Measurements from ENCODE around the gene MAU2. TPM values are rescaled to one million over a fixed set of nuclear protein-coding genes. Genes with fewer than 3 reads are reported as not detected.

The MAU2 gene
- total and polyA plus RNA-seq, 10 of the 15 experiments (the other 5 are each of a cell fraction or from before 2014, with no cell fraction given): 1.8 to 47.2 (median 22.1) TPM

DNA sequence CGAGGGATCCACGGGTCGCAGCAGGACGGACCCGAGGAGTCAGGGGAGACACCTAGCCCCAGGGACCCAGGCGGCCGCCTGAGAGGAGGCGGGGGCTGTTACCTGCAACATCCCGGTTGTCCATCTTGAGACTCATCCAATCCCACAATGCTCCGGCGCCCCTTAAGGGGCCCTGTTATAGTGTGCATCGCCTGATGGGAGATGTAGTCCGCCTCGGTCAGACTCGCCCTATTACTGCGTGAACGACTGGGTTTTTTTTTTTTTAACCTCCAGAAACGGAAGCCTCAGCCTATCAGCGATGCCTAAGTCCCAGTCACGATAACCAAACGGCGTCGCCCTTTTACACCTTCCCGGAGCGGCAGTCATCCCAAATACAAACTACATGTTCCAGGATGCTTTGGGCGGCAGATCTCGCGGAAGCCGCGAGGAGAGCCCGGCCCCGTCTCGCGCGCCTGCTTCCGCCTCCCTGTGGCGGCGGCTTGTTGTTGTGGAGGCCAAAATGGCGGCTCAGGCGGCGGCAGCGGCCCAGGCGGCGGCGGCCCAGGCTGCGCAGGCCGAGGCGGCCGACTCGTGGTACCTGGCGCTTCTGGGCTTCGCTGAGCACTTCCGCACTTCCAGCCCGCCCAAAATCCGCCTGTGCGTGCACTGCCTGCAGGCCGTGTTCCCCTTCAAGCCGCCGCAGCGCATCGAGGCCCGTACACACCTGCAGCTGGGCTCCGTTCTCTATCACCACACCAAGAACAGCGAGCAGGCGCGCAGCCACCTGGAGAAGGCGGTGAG is at the start of gene MAU2, which contains the start of gene SUGP1 (continued):
- TF ChIP-seq IKZF2 (IDR thresholded peaks at IDR 0.05): no peak
- TF ChIP-seq ATF7 (IDR thresholded peaks at IDR 0.05; ENCODE audit: low read depth): peak; percentile 49
- TF ChIP-seq SUPT20H (IDR thresholded peaks at IDR 0.05; ENCODE audit: borderline replicate concordance, control insufficient read depth, low read depth, low read length): no peak
- TF ChIP-seq POU2F2 (IDR thresholded peaks at IDR 0.05; ENCODE audit: borderline replicate concordance, low read depth, low read length): peak; percentile 83
- TF ChIP-seq CREB1 (IDR thresholded peaks at IDR 0.05; ENCODE audit: low read depth): peak; percentile 80
- TF ChIP-seq, protein P1, sequence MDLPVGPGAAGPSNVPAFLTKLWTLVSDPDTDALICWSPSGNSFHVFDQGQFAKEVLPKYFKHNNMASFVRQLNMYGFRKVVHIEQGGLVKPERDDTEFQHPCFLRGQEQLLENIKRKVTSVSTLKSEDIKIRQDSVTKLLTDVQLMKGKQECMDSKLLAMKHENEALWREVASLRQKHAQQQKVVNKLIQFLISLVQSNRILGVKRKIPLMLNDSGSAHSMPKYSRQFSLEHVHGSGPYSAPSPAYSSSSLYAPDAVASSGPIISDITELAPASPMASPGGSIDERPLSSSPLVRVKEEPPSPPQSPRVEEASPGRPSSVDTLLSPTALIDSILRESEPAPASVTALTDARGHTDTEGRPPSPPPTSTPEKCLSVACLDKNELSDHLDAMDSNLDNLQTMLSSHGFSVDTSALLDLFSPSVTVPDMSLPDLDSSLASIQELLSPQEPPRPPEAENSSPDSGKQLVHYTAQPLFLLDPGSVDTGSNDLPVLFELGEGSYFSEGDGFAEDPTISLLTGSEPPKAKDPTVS (IDR thresholded peaks at IDR 0.05; ENCODE audit: low read depth, low read length): no peak
- TF ChIP-seq, protein P2, sequence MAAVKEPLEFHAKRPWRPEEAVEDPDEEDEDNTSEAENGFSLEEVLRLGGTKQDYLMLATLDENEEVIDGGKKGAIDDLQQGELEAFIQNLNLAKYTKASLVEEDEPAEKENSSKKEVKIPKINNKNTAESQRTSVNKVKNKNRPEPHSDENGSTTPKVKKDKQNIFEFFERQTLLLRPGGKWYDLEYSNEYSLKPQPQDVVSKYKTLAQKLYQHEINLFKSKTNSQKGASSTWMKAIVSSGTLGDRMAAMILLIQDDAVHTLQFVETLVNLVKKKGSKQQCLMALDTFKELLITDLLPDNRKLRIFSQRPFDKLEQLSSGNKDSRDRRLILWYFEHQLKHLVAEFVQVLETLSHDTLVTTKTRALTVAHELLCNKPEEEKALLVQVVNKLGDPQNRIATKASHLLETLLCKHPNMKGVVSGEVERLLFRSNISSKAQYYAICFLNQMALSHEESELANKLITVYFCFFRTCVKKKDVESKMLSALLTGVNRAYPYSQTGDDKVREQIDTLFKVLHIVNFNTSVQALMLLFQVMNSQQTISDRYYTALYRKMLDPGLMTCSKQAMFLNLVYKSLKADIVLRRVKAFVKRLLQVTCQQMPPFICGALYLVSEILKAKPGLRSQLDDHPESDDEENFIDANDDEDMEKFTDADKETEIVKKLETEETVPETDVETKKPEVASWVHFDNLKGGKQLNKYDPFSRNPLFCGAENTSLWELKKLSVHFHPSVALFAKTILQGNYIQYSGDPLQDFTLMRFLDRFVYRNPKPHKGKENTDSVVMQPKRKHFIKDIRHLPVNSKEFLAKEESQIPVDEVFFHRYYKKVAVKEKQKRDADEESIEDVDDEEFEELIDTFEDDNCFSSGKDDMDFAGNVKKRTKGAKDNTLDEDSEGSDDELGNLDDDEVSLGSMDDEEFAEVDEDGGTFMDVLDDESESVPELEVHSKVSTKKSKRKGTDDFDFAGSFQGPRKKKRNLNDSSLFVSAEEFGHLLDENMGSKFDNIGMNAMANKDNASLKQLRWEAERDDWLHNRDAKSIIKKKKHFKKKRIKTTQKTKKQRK (IDR thresholded peaks at IDR 0.05; ENCODE audit: low read depth, low read length): no peak
- TF ChIP-seq, protein P3, sequence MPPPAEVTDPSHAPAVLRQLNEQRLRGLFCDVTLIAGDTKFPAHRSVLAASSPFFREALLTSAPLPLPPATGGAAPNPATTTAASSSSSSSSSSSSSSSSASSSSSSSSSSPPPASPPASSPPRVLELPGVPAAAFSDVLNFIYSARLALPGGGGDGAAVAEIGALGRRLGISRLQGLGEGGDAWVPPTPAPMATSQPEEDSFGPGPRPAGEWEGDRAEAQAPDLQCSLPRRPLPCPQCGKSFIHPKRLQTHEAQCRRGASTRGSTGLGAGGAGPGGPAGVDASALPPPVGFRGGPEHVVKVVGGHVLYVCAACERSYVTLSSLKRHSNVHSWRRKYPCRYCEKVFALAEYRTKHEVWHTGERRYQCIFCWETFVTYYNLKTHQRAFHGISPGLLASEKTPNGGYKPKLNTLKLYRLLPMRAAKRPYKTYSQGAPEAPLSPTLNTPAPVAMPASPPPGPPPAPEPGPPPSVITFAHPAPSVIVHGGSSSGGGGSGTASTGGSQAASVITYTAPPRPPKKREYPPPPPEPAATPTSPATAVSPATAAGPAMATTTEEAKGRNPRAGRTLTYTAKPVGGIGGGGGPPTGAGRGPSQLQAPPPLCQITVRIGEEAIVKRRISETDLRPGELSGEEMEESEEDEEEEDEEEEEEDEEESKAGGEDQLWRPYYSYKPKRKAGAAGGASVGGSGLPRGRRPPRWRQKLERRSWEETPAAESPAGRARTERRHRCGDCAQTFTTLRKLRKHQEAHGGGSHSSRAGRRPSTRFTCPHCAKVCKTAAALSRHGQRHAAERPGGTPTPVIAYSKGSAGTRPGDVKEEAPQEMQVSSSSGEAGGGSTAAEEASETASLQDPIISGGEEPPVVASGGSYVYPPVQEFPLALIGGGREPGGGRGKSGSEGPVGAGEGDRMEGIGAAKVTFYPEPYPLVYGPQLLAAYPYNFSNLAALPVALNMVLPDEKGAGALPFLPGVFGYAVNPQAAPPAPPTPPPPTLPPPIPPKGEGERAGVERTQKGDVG (CRISPR knock-in tag; IDR thresholded peaks at IDR 0.05): no peak
- TF ChIP-seq YY1 (IDR thresholded peaks at IDR 0.05; ENCODE audit: low read depth, low read length): peak; percentile 96
- TF ChIP-seq TCF12 (IDR thresholded peaks at IDR 0.05; ENCODE audit: low read depth, low read length): peak; percentile 53; the same call in 1 of the 2 replicates
- no peak for TF ChIP-seq TCF7 (IDR thresholded peaks at IDR 0.05; ENCODE audit: borderline replicate concordance)
- TF ChIP-seq HDAC2 (IDR thresholded peaks at IDR 0.05): no peak
- peak; percentile 98 for TF ChIP-seq IKZF1 (conservative IDR thresholded peaks at IDR 0.05)
- peak; percentile 83 for TF ChIP-seq KLF5 (IDR thresholded peaks at IDR 0.05; ENCODE audit: partially characterized antibody)
- TF ChIP-seq, protein P4, sequence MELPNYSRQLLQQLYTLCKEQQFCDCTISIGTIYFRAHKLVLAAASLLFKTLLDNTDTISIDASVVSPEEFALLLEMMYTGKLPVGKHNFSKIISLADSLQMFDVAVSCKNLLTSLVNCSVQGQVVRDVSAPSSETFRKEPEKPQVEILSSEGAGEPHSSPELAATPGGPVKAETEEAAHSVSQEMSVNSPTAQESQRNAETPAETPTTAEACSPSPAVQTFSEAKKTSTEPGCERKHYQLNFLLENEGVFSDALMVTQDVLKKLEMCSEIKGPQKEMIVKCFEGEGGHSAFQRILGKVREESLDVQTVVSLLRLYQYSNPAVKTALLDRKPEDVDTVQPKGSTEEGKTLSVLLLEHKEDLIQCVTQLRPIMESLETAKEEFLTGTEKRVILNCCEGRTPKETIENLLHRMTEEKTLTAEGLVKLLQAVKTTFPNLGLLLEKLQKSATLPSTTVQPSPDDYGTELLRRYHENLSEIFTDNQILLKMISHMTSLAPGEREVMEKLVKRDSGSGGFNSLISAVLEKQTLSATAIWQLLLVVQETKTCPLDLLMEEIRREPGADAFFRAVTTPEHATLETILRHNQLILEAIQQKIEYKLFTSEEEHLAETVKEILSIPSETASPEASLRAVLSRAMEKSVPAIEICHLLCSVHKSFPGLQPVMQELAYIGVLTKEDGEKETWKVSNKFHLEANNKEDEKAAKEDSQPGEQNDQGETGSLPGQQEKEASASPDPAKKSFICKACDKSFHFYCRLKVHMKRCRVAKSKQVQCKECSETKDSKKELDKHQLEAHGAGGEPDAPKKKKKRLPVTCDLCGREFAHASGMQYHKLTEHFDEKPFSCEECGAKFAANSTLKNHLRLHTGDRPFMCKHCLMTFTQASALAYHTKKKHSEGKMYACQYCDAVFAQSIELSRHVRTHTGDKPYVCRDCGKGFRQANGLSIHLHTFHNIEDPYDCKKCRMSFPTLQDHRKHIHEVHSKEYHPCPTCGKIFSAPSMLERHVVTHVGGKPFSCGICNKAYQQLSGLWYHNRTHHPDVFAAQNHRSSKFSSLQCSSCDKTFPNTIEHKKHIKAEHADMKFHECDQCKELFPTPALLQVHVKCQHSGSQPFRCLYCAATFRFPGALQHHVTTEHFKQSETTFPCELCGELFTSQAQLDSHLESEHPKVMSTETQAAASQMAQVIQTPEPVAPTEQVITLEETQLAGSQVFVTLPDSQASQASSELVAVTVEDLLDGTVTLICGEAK (IDR thresholded peaks at IDR 0.05; ENCODE audit: borderline replicate concordance): peak; percentile 83; the same call in 1 of the 2 replicates
- TF ChIP-seq HCFC1 (IDR thresholded peaks at IDR 0.05; ENCODE audit: low read length): peak; percentile 93
- TF ChIP-seq RAD21 (IDR thresholded peaks at IDR 0.05; ENCODE audit: insufficient read depth, low read depth, low read length): no peak
- no peak for TF ChIP-seq ZZZ3 (IDR thresholded peaks at IDR 0.05; ENCODE audit: control insufficient read depth, insufficient read length, low read depth)
